HepG2 (cell line): ENCODE data around the gene TUBG2. TPM values are rescaled to one million over a fixed set of nuclear protein-coding genes. Genes with fewer than 3 reads are reported as not detected.
A peak's percentile ranks its signal among the peaks of the same experiment; 100 is the strongest.

Source experiments
- CHD2 ChIP-seq: IDR thresholded peaks from 2 replicates; pipeline ENCODE4 v1.6.1; 2011; ENCODE audit warnings: low read depth, low read length, improper control_type of control experiment
- CREB1 ChIP-seq, 2 experiments: fragments of 450-650 bp in 1 of 2; IDR thresholded peaks; 2 replicates each; pipeline ENCODE4 v1.6.1; 2016 to 2017; ENCODE audit warnings: control low read depth in 1 of 2, mild to moderate bottlenecking in 1 of 2, missing compliant biosample characterization in 1 of 2, missing genetic modification characterization in 1 of 2
- CREM ChIP-seq, 2 experiments: sonication (generic) in 1 of 2; formaldehyde crosslinking in 1 of 2; IDR thresholded peaks; 2 replicates each; pipeline versions ENCODE4 v1.4.0 to v1.6.1; 2016 to 2020; ENCODE audit warnings: antibody characterized with exemption in 1 of 2, mild to moderate bottlenecking in 1 of 2, missing genetic modification reagents in 1 of 2
- CTCF ChIP-seq: sonication (generic); formaldehyde crosslinking; IDR thresholded peaks from 2 replicates; pipeline ENCODE4 v1.5.0; 2020; ENCODE audit warnings: mild to moderate bottlenecking, missing genetic modification reagents, moderate library complexity
- FOSL1 ChIP-seq: sonication (generic); formaldehyde crosslinking; IDR thresholded peaks from 2 replicates; pipeline ENCODE4 v1.9.0; 2021; ENCODE audit warnings: missing genetic modification reagents, borderline replicate concordance
- FOXK2 ChIP-seq: fragments of 450-650 bp; IDR thresholded peaks from 2 replicates; pipeline ENCODE4 v1.6.1; 2016
- GZF1 ChIP-seq: sonication (generic); formaldehyde crosslinking; IDR thresholded peaks from 2 replicates; pipeline ENCODE4 v1.5.1; 2020; ENCODE audit warnings: mild to moderate bottlenecking, missing genetic modification reagents
- HNF4G ChIP-seq, 2 experiments: sonication (generic) in 1 of 2; formaldehyde crosslinking in 1 of 2; IDR thresholded peaks; 2 replicates each; pipeline versions ENCODE4 v1.4.0 to v1.6.1; 2011 to 2020; ENCODE audit warnings: borderline replicate concordance in 2 of 2, low read depth in 2 of 2, mild to moderate bottlenecking in 2 of 2, low read length in 1 of 2, missing genetic modification reagents in 1 of 2, moderate library complexity in 1 of 2
- ONECUT2 ChIP-seq: sonication (generic); formaldehyde crosslinking; IDR thresholded peaks from 2 replicates; pipeline ENCODE4 v1.4.0; 2020; ENCODE audit warnings: missing genetic modification reagents
- PPARG ChIP-seq: conservative IDR thresholded peaks from 2 replicates; pipeline ENCODE4 v1.6.1; 2016; ENCODE audit warnings: missing biosample characterization, missing genetic modification reagents
- REXO4 ChIP-seq: sonication (generic); formaldehyde crosslinking; IDR thresholded peaks from 2 replicates; pipeline ENCODE4 v1.8.0; 2022; ENCODE audit warnings: missing genetic modification reagents, mild to moderate bottlenecking, borderline replicate concordance
- SNAPC2 ChIP-seq: sonication (generic); formaldehyde crosslinking; IDR thresholded peaks from 2 replicates; pipeline ENCODE4 v1.8.1; 2022; ENCODE audit warnings: mild to moderate bottlenecking, missing genetic modification reagents
- TBP ChIP-seq: sonication (generic); formaldehyde crosslinking; IDR thresholded peaks from 2 replicates; pipeline ENCODE4 v1.5.0; 2020; ENCODE audit warnings: missing genetic modification reagents
- THYN1 ChIP-seq: sonication (generic); formaldehyde crosslinking; IDR thresholded peaks from 2 replicates; pipeline ENCODE4 v1.8.1; 2023; ENCODE audit warnings: low read depth, mild to moderate bottlenecking, moderate library complexity, missing genetic modification reagents, borderline replicate concordance
- TRIM24 ChIP-seq: sonication (generic); formaldehyde crosslinking; IDR thresholded peaks from 2 replicates; pipeline ENCODE4 v1.8.0; 2022; ENCODE audit warnings: mild to moderate bottlenecking, missing genetic modification reagents
- WIZ ChIP-seq: sonication (generic); formaldehyde crosslinking; IDR thresholded peaks from 2 replicates; pipeline ENCODE4 v1.5.1; 2020; ENCODE audit warnings: mild to moderate bottlenecking, missing genetic modification reagents
- ZEB1 ChIP-seq: IDR thresholded peaks from 2 replicates; pipeline ENCODE4 v1.6.1; 2012; ENCODE audit warnings: mild to moderate bottlenecking, low read depth, inconsistent platforms; ENCODE audit not compliant: insufficient replicate concordance
- ZMYM4 ChIP-seq: sonication (generic); formaldehyde crosslinking; IDR thresholded peaks from 2 replicates; pipeline ENCODE4 v1.8.1; 2023; ENCODE audit warnings: mild to moderate bottlenecking, missing genetic modification reagents
- ZNF652 ChIP-seq: IDR thresholded peaks from 2 replicates; pipeline ENCODE4 v1.6.1; 2016; ENCODE audit warnings: low read depth, borderline replicate concordance
- ZNF670 ChIP-seq: sonication (generic); formaldehyde crosslinking; IDR thresholded peaks from 2 replicates; pipeline ENCODE4 v1.8.0; 2022; ENCODE audit warnings: mild to moderate bottlenecking, missing genetic modification reagents, borderline replicate concordance
- ZSCAN29 ChIP-seq: sonication (generic); formaldehyde crosslinking; conservative IDR thresholded peaks from 2 replicates; pipeline ENCODE4 v1.4.0; 2020; ENCODE audit warnings: mild to moderate bottlenecking, missing genetic modification reagents
- polyA plus RNA-seq, 8 experiments: library from polyadenylated mRNA; depleted of rRNA in 3 of 8; stranded (reverse) in 7 of 8; unstranded in 1 of 8; fragments of >200 nt; fragmentation: Illumina TruSeq in 4 of 8; extraction: Trizol in 4 of 8; gene quantifications; 2 replicates each; pipeline versions ENCODE4 v1.2.1 to v1.2.3, GENCODE V29; 2011 to 2016; ENCODE audit warnings: low read depth in 4 of 8, missing spikeins in 1 of 8, mixed read lengths in 1 of 8; ENCODE audit not compliant: insufficient read depth in 1 of 8
- total RNA-seq, 5 experiments: library from RNA; depleted of rRNA; stranded (reverse); fragments of >200 nt; fragmentation: Illumina TruSeq; extraction: Trizol; gene quantifications; 2 replicates each; pipeline ENCODE4 v1.2.3, GENCODE V29; 2016; ENCODE audit warnings: low read depth in 1 of 5
- TF ChIP-seq, protein P1 (sequence below): sonication (generic); formaldehyde crosslinking; IDR thresholded peaks from 2 replicates; pipeline ENCODE4 v1.4.0; 2020; ENCODE audit warnings: missing genetic modification reagents, borderline replicate concordance

Gene TUBG2
- total and polyA plus RNA-seq, 2 of the 13 experiments (the other 11 are each of a cell fraction or from before 2014, with no cell fraction given) = 16.0 to 42.3 TPM

GRCh38 chr17:42659079-42659931, at the start of gene TUBG2 (continued):
- TF ChIP-seq TBP (no peak), CREM (IDR thresholded peaks at IDR 0.05) (no peak; the same call in 1 of the 2 replicates), CREM (CRISPR knock-in tag; IDR thresholded peaks at IDR 0.05) (no peak), PPARG (CRISPR knock-in tag) (peak; percentile 62), CREB1 (IDR thresholded peaks at IDR 0.05) (no peak), CREB1 (CRISPR knock-in tag; IDR thresholded peaks at IDR 0.05) (no peak), ZMYM4 (no peak; the same call in 1 of the 2 replicates), FOXK2 (no peak), ZNF670 (CRISPR knock-in tag) (peak; percentile 13; the same call in 1 of the 2 replicates), TRIM24 (CRISPR knock-in tag) (no peak), SNAPC2 (no peak), CTCF (CRISPR knock-in tag) (no peak; the same call in 1 of the 2 replicates), CHD2 (no peak), ONECUT2 (no peak), ZSCAN29 (CRISPR knock-in tag) (no peak), FOSL1 (no peak), REXO4 (CRISPR knock-in tag) (no peak), ZNF652 (CRISPR knock-in tag) (0 out of 2 replicates have a peak, but pooled peaks have one; percentile 16), HNF4G (IDR thresholded peaks at IDR 0.05; ENCODE audit: borderline replicate concordance, low read depth, low read length) (no peak), HNF4G (CRISPR knock-in tag; IDR thresholded peaks at IDR 0.05; ENCODE audit: borderline replicate concordance, low read depth) (peak; percentile 13; the same call in 1 of the 2 replicates), THYN1 (CRISPR knock-in tag) (no peak), WIZ (CRISPR knock-in tag) (0 out of 2 replicates have a peak, but pooled peaks have one; percentile 40), ZEB1 (peak; percentile 55), GZF1 (peak; percentile 83; the same call in 1 of the 2 replicates)
- TF ChIP-seq, protein P1, sequence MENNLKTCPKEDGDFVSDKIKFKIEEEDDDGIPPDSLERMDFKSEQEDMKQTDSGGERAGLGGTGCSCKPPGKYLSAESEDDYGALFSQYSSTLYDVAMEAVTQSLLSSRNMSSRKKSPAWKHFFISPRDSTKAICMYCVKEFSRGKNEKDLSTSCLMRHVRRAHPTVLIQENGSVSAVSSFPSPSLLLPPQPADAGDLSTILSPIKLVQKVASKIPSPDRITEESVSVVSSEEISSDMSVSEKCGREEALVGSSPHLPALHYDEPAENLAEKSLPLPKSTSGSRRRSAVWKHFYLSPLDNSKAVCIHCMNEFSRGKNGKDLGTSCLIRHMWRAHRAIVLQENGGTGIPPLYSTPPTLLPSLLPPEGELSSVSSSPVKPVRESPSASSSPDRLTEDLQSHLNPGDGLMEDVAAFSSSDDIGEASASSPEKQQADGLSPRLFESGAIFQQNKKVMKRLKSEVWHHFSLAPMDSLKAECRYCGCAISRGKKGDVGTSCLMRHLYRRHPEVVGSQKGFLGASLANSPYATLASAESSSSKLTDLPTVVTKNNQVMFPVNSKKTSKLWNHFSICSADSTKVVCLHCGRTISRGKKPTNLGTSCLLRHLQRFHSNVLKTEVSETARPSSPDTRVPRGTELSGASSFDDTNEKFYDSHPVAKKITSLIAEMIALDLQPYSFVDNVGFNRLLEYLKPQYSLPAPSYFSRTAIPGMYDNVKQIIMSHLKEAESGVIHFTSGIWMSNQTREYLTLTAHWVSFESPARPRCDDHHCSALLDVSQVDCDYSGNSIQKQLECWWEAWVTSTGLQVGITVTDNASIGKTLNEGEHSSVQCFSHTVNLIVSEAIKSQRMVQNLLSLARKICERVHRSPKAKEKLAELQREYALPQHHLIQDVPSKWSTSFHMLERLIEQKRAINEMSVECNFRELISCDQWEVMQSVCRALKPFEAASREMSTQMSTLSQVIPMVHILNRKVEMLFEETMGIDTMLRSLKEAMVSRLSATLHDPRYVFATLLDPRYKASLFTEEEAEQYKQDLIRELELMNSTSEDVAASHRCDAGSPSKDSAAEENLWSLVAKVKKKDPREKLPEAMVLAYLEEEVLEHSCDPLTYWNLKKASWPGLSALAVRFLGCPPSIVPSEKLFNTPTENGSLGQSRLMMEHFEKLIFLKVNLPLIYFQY (CRISPR knock-in tag) = 0 out of 2 replicates have a peak, but pooled peaks have one; percentile 77
